RCC 7860 (cell line): ENCODE data around the gene TMEM86B.
A peak's percentile ranks its signal among the peaks of the same experiment; 100 is the strongest.

Experiments
- DNase-seq: peaks from one replicate; pipeline ENCODE4 v3.0.0-alpha.2; 2015; ENCODE audit warnings: low spot score
- FAIRE-seq: peaks from 2 replicates; lab custom pipeline; 2012; peaks lifted over from hg19 to GRCh38; lab: Jason Lieb, UNC

Gene TMEM86B

DNA sequence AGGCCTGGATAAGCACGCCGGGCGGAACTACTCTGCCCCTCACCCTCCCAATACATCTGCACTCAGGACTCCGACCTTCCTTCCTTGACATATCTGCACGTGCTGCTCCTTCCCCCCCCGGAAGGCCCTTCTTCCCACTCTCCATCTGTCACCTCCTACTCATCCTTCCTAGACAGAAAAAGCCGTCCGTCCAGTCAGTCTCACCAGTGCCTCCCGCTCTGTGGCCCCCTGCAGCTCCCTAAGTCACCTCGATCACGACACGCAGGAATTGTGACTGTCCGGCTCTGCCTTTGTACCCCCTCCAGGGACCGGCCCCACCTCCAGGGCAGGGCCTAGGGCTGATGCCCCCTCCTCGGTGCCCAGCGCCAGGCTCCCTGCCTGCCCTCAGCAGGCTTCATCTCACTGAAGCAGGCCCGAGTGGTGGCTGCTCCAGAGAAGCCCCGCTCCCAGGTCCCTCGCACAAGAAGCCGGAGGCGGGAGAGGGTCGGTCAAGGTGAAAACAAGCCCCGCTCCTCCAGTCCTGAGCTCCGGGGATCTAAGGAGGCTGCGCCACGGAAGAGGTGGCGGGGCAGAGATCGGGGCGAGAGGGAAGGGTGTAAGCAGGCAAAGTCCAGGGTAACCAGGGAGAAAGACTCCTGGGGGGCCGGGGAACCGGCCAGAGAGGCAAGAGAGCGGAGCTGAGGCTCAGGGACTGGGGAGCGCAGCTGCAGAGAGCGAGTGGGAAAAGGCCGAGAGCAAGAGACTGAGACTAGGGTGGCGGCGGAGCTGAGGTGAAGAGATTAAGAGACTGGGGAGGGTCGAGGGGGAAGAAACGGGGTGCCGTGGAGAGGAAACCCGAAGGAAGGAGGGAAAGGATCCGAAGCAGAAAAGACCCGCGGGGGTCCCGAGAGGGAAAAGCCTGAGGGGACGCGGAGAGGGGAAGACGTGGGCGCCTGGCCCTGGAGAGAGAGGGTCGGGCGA lies 29.2 kb upstream of the TMEM86B start:
- FAIRE-seq: no peak
- DNase-seq: no peak

DNA sequence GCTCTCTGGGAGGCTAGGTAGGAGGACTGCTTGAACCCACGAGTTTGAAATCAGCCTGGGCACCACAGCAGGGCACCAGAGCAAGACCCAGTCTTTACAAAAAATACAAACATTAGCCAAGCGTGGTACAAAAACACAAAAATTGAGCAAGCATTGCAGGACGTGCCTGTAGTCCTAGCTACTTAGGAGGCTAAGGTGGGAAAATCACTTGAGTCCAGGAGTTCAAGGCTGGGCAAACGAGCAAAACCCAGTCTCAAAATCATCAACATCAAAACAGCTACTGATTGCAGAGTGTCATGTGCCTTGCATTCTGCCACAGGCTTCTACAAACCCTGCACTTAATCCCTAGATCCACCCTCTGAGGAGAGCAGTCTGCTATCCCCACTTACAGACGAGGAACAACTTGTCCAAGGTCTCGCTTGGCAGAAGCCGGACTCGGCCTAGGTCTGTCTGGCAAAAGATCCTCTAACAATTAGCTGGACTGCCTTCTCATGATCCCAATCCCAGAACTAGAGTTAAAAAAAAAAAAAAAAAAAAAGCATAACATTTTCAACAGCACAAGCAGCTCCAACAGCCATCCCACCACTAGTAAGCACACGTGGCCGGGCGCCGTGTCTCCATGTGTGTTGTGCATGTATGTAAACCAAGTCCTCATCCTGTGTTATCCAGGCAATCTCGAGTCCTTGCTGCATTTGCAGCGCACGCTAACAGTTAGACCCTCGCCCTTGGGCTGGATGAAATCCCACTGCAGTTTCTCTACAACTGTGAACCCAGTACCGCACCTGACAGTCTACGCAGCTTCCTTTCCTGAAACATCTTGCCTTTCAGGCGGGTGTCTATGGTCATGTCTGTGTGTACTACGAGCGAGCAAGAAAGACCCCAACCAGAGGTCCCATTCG lies 28.2 kb upstream of the TMEM86B start:
- FAIRE-seq: no peak
- DNase-seq: no peak

DNA sequence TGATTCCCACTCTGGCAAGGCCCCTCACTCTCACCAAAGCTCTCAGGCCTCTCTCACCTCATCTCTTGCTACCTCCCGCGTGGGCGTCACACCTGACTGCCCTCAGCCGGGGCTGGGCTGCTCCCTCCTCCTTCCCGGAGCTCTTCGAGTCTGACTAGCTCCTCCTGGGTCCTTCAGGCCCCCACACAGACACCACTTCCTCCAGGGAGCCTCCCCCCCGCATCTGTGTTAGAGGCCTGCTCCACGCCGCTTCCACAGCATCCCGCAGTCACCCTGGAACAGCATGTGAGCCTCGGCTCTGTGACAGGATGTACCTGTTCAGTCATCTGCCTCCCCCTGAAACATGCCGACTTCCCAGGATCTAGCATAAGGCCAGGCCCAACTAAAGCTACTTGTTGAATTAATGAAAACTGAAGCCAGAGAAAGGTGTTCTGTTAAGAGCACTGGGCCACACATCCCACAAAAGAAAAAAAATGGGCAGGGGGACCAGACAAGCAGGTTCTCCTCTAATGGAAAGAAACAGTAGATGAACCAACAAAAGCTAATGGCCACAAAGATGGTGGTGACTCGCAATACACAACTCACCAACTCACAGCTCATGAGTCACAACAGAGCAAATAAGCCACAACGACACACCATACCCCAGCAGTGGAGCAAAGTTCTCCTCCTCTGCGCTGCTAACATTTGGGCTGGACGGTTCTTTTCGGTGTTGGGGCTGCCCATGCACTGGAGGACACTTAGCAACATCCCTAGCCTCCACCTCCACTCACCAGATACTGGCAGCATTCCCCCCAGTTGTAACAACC lies 27.3 kb upstream of the TMEM86B start:
- no peak for FAIRE-seq

DNA sequence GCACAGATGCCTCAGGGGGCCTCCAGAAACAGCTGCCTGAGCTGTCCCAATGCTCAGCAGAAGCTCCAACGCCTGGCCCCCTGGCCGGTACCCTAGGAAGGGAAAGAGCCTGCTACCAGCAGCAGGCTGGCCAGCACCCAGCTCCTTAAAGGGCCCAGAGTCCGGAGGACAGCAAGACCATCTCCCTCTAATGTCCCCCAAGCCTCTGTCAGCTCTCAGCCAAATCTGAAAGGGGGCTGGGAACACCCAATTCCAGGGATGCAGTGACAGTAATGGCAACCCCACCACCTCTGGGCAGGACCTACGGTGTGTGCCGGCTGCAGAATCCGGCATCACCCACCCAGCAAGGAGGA lies 26.0 kb upstream of the TMEM86B start:
- FAIRE-seq: no peak
- DNase-seq: no peak

More for the DNA sequence above, 27.3 kb upstream of the TMEM86B start:
- peak; percentile 52 for DNase-seq

DNA sequence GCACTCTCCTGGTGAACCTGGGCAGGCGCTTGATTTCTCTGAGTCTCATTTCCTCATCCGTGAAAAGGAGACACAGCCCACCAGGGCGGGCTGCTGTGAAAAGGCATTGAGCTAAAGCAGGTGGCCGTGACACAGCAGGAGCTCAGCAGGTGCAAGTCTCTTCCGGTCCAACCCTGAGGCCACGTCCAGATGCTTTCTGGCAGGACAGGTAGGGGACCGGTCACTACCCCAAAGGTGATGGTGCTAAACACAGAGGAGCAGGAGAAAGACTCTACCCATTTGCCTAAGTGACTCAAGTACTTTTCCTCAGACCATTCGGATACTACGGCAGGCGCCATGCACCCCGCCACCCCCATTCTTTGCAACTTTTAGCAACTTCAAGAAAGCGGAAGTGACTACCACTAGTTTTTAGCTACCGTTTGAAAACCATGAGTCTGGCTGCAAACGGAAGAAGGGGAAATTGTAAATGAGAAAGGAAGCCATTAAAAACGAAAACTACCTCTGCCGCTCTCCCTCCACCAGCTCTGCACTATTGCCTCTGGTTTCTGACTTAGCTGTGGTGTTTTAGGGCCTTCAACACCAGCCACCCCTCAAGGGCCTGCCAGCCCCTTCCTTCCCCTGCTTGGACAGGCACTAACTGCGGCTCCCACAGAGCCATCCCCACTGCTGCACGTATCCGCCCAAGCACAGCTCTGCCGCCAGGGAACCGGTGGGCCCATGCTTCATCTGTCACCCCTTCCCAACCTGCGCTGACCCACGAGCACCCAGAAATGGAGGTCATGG lies 25.5 kb upstream of the TMEM86B start:
- DNase-seq: no peak
- no peak for FAIRE-seq

DNA sequence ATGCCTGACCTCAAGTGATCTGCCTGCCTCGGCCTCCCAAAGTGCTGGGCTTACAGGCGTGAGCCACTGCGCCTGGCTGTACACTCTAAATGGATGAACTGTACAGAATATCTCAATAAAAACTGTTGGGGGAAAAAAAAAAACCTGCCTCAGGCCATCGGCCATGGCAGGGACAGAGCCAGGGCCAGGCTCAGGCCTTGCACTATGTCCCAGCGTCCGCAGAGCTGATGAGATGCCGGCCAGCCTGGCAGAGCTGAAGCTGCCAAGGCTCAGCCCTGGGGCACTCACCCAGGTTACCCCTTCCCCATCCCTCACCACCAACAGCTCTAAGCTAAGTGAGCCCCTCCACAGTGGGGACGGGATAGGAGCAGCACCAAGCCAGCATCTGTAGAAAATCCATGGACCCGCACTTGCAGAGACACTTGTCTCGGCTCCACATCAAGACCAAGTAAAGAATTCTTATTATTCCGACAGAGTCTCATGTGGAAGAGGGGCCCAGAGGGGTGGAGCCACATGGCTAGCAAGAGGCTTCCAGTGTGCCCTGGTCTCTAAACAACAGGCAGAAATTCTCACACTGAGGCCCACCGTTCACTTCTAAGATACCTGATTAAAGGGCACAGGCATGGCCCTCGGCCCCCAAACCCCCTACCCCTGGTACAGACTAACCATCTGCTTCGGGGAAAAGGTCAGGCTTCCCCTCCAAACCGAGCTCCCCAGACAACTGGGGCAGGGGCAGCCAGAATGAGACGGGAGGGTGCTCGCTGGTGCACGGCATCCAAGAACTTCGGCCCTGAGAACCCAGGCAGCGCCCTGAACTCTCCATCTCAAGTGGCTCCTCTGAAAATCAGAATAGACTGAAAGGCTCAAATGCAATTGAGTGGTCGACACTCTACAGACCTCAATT lies 24.4 kb upstream of the TMEM86B start:
- no peak for DNase-seq

DNA sequence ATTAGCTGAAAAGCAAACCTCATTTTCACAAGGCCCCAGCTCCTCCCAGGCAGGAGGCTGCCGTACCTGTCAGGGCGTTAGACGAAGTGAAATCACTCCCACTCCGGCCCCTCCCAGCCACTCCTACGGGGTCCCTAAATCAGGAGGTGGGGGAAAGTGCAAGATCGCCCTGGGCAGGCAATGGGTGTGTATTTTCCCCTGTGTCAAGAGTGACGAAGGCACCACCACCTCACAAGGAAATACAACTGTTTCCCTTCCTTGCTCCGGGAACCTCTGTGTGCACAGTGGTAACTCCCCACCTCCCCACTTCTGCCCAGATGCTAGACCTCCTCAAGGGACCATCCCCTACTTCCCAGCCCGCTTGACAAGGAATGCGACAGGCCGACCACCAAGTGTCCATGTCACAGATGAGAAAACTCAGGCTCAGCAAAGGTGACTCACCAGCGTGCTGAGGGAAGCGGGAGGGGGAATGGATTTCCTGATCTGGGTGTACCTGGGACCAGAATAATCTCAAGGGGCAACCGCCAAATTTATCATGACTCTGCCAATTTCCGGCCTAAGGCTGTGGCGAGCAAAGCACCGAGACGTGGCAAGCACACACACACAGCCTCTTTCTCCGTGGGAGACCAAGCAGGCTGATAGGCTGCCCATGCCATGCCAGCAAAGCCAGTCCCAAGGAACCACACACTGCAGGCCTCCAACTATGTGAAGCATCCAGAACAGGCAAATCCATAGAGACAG lies 22.9 kb upstream of the TMEM86B start:
- peak; percentile 81 for FAIRE-seq

More for the DNA sequence above, 24.4 kb upstream of the TMEM86B start:
- FAIRE-seq: no peak

DNA sequence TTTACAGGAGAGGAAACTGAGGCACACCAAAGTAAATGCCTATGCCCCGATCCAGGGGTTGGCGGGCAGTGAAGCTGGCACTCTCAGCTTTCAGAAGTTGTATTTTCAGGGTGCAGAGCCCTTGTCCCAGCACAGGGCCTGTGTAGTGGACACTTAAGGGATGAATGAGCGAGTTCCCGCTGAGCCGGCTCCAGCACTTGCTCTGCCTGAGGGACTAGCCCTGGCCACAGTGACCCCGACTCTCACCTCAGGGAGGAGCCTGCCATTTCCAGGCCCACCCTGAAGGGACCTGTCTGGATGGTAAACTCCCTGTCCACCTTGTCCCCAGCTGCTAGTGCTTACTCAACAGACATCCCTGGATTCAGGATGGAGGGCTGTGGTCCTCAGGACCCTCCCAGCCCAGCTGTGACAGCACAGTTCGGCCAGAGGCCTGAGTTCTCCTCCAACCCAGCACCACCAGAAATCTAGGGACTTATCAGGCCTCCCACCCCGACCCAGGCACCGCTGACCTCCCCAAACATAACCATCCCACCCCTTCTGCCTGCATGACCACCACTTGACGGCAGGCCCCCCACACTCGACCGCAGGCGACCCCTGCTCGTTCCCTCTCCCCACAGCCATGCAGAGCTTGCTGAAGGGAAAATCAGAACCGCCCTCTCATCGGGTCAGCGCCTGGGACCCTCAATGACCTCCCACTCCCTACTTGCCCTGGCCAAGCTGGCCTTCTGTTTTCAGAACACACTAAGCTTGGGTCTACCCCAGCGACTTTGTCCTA lies 21.9 kb upstream of the TMEM86B start:
- DNase-seq (no peak), FAIRE-seq (no peak)

More for the DNA sequence above, 22.9 kb upstream of the TMEM86B start:
- DNase-seq: peak; percentile 82

DNA sequence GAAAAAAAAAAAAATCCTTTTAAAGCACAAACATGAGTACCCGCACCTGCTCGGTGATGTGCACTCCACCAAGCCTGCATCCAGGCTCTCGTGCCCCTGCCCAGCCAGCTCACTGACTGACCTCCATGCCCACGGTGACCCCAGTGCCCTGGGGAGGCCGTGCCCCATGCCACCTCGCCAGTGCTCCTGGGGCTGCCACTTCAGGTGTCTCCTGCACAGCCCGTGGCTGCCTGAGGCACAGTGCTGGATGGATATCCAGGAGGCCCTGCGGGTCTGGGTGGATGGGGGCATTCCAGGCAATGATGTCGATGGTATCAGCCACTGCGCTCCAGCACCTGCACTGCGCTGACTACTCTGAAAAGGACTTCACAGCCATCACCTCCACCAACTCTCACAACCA lies 21.3 kb upstream of the TMEM86B start:
- FAIRE-seq (no peak), DNase-seq (no peak)

DNA sequence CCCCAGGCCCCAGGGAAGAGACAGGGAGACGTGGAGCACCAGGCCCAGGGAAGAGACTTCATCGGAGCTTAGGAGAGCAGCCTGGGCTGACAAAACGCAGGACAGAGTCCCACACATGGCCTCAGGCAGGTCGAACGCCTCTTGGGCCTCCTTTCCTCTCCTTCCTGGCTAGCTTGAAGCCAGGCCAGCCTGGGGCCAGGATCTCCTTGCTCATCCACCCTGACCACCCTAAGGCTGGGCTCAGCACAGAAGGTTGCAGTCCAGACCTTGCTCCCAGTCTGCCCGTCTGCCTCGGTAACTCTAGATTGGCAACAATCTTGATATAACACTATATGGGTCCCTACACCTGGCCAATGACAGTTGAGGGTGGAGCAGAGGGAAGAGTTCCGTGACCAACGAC lies 20.1 kb upstream of the TMEM86B start:
- FAIRE-seq: no peak
- DNase-seq: no peak

DNA sequence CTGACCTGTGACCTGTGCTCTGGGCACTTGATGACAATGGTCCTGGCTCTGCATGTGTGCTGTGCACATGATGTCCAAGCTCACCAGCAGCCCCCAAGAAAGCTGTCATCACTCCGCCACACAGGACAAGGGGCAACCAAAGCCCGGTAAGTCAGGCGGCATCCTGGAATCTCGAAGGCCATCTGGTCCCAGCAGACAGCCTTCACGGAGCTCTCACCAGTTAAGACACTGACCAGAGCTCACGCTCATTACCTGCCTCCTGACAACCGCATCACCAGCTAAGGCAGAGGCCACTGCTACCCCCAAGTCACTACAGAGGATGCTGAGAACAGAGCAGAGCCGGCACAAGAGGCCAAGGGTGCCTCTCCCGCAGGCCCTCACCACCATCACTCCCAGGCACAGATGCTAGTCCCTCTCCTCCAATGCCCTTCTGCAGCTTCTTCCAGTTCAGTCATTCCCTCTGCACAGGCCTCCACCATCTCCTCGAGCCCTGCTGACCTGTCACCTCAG lies 19.7 kb upstream of the TMEM86B start:
- no peak for FAIRE-seq
- no peak for DNase-seq

DNA sequence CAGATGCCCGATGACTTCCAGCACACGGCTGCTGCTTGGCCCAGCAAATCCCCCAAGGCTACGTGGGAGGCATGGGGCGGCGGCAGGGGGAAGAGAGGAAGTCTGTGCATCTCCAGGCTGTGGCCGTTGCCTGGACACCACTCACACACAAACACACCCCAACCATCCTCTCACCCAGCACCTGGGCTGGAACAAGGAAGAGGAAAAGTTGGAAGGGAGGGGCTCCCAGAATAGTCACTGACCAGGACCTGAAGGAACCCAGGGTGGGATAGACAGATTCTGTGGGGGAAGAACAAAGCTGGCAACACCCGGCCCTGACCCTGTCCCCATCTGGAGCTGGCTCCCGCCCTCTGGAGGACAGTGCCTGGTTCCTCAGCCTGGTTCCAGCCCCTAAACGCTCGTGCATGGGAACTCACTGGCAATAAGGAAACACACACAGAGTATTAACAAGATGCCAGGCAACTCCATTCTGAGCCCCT lies 19.1 kb upstream of the TMEM86B start:
- DNase-seq (no peak), FAIRE-seq (no peak)

DNA sequence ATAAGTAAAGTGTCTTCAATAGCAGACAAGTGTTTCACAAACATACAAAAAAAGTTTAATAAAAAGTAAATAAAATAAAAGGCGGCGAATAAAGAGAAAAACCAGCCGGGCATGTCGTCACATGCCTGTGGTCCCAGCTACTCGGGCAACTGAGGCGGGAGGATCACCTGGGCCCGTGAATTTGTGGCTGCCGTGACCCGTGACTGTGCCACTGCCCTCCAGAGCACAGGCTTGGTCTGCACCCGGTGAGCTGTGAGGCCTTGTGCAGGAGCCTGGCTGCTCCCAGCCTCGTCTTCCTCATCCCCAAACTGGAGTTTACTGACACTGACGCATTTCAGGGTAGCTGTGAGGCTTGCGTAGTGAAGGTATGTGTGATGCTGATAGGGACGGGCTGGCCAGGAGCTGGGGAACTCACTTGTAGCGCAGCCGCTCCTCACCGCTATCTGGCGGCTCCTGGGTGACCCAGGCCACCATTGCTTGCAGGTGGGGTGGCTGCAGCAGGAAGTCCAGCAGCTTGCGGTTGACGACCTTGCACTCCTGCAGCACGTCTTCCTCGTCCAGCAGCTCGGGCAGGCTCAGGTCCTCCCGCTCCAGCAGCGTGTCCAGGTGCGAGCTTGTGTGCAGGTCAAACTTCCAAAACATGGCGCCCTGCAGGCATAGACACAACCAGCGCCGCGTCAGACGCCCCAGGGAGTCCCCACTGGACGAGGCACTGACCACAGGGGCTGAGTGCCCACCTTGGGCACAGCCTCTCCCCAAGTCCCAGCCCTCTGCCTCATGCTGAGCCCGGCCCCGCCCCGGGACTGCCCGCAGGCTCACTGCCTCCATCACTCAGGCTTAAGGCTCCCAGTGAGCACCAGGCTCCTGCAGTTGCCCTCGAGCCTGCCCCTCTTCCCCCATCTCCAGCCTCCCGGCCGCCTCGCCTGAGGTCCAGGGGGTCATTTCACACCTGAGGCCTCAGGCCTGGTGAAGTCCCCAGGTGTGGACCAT lies 18.2 kb upstream of the TMEM86B start:
- no peak for FAIRE-seq
- no peak for DNase-seq

DNA sequence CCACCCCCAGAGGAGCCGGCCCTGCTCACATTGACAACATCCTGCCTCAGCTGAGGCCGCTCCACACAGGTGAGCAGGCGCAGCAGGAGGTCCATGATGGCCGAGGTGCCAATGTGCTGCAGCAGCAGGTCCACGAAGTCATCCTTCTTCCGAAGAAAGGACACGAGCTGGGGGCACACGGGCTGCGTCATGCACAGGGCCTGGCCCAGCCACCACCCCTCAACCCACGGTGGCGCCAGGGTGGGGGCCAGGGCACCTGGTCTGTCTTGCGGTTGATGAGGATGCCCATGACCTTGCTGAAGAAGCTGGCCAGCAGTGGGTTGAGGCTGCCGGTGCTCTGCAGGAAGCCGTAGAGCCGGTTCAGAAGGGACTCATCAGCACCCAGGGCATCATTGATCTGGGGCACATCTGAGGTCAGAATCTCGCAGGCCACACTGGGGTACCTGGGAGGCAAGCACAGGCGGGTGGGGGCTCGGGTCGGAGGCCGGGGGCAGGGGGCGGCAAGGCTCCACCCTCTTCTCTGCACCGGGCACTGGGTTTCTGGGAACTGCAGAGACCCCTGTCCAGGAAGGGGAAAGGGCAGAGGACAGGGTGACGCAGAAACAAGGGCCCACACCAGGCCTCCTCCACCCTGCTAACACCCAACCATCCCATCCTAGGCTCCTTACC lies 16.8 kb upstream of the TMEM86B start:
- DNase-seq: no peak
- FAIRE-seq: no peak

DNA sequence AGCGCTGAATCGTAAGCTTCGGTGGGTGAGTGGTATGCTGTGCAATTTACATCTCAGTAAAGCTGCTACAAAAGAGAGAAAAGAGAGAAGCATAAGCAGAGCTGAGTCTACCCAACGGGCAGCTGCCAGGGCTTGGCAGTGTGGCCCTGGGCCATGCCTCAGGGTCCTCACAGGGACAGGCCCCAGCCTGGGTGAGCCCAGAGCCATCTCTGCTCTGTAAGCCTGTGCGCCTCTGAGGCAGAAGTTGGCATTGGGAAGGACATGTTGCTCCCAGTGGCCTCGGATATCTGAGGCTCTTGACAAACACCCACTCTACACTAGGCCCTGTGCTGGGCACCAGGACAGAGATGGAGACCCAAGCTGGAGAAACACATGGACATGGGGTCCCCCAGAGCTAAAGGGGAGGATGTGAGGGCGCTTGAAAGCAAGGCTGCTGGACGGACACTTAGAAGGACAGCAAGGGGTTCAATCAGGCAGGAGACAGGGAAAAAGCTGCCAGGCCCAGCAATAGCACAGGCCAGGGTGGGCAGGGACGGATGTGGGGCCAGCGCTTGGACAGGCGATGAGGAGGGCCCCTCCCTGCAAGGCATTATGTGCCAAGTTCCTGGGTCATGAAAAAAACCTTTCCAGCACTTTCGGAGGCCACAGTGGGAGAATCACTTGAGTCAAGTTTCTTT lies 15.6 kb upstream of the TMEM86B start:
- no peak for FAIRE-seq
- no peak for DNase-seq
